ENCODE measurements around the gene LILRB5.
"Not testable (repeated sequence)": the region's sequence is repeated elsewhere in the genome, so short reads cannot be mapped to it uniquely, and the experiment has no call there.

Gene LILRB5

GRCh38 chr19:54257116-54257480, at the start of gene LILRB5:
LILRB5 (minus strand) TSS chr19:54257273; CDS start chr19:54257193, 80 bp downstream.
- no peak for DNase-seq (ENCODE audit: low read depth, low spot score)

- DNase-seq (ENCODE audit: low read depth, low spot score) = no peak
These were observed 48.1 kb upstream of the LILRB5 start for GRCh38 chr19:54305141-54305540.

GRCh38 chr19:54302257-54302656, 45.2 kb upstream of the LILRB5 start:
- no peak for DNase-seq (ENCODE audit: low read depth, low spot score)

- no peak for DNase-seq (ENCODE audit: low read depth, low spot score)
These were observed 42.4 kb upstream of the LILRB5 start for GRCh38 chr19:54299515-54299914.

GRCh38 chr19:54299126-54299498, 42.0 kb upstream of the LILRB5 start:
- DNase-seq (ENCODE audit: low read depth, low spot score) = no peak

GRCh38 chr19:54298357-54299125, 41.5 kb upstream of the LILRB5 start:
- no peak for DNase-seq (ENCODE audit: low read depth, low spot score)

- DNase-seq (ENCODE audit: low read depth, low spot score) = no peak
These were observed 40.8 kb upstream of the LILRB5 start for GRCh38 chr19:54297759-54298305.

GRCh38 chr19:54294539-54294938, 37.5 kb upstream of the LILRB5 start:
- DNase-seq (ENCODE audit: low read depth, low spot score) = no peak

GRCh38 chr19:54289160-54289559, 32.1 kb upstream of the LILRB5 start:
- not testable (repeated sequence) for DNase-seq (ENCODE audit: low read depth, low spot score)

GRCh38 chr19:54287456-54287855, 30.4 kb upstream of the LILRB5 start:
- DNase-seq (ENCODE audit: low read depth, low spot score) = no peak

- not testable (repeated sequence) for DNase-seq (ENCODE audit: low read depth, low spot score)
These were observed 29.2 kb upstream of the LILRB5 start for GRCh38 chr19:54286283-54286682.

- DNase-seq (ENCODE audit: low read depth, low spot score) = not testable (repeated sequence)
These were observed 28.5 kb upstream of the LILRB5 start for GRCh38 chr19:54285427-54286056.

- no peak for DNase-seq (ENCODE audit: low read depth, low spot score)
These were observed 25.8 kb upstream of the LILRB5 start for GRCh38 chr19:54282686-54283470.

GRCh38 chr19:54281729-54282075, 24.6 kb upstream of the LILRB5 start:
- not testable (repeated sequence) for DNase-seq (ENCODE audit: low read depth, low spot score)

- DNase-seq (ENCODE audit: low read depth, low spot score) = no peak
These were observed 24.1 kb upstream of the LILRB5 start, which contains the start of gene LILRB2 for GRCh38 chr19:54281007-54281728. LILRB2 (minus strand) TSS chr19:54281110; CDS start chr19:54280496, 614 bp downstream.

- not testable (repeated sequence) for DNase-seq (ENCODE audit: low read depth, low spot score)
These were observed 23.4 kb upstream of the LILRB5 start for GRCh38 chr19:54280441-54280840.

GRCh38 chr19:54280025-54280424, 23.0 kb upstream of the LILRB5 start:
- not testable (repeated sequence) for DNase-seq (ENCODE audit: low read depth, low spot score)

GRCh38 chr19:54279406-54279962, 22.4 kb upstream of the LILRB5 start:
- no peak for DNase-seq (ENCODE audit: low read depth, low spot score)

- DNase-seq (ENCODE audit: low read depth, low spot score) = not testable (repeated sequence)
These were observed 21.6 kb upstream of the LILRB5 start for GRCh38 chr19:54278571-54279195.

GRCh38 chr19:54278056-54278455, 21.0 kb upstream of the LILRB5 start:
- DNase-seq (ENCODE audit: low read depth, low spot score) = not testable (repeated sequence)
